ENCODE data around the gene SULT1C3.

Gene SULT1C3

DNA sequence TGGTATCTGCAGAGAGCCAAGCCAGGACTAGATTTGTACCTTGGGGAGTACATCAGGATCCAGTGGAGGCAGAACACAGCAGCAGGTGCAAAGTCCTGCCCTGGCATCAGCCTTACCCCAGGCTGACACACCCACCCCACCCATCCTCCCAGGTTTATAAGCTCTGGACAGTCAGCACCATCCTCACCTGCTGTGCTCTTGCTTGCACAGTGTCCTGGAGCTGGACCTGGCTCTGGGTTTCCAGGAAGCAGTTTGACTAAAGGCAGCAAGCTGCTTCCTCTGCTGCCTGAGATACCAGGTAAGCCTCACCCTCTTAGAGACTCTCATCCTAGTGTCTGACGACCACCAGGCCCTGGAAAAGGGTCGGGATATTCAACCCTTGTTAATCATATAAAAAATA, at the start of gene SULT1C3:
Gene SULT1C3 (plus strand): TSS at position 183 of the 400 bp plus-strand sequence. CDS start 7,227 bp downstream, outside the sequence.
- DNase-seq (ENCODE audit: low read depth in 2 of 2) = no peak

DNA sequence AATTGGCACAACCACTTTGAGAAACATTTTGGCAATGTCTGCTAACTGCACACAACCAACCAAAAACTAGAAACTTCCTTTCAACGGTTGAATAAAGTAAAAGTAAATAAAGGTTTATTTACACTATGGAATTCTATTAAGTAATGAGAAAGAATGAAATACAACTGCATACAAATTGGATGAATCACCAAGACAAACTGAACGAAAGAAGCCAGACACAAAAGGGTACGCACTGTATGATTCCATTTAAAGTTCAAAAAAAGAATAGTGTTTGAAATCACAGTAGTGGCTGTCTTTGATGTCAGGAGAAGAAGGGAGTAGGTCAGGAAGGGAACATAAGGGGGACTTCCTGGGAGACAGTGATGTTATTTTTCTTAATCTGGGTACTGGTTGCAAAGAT, 46.5 kb upstream of the SULT1C3 start:
- DNase-seq (ENCODE audit: low read depth in 2 of 2) = no peak

DNA sequence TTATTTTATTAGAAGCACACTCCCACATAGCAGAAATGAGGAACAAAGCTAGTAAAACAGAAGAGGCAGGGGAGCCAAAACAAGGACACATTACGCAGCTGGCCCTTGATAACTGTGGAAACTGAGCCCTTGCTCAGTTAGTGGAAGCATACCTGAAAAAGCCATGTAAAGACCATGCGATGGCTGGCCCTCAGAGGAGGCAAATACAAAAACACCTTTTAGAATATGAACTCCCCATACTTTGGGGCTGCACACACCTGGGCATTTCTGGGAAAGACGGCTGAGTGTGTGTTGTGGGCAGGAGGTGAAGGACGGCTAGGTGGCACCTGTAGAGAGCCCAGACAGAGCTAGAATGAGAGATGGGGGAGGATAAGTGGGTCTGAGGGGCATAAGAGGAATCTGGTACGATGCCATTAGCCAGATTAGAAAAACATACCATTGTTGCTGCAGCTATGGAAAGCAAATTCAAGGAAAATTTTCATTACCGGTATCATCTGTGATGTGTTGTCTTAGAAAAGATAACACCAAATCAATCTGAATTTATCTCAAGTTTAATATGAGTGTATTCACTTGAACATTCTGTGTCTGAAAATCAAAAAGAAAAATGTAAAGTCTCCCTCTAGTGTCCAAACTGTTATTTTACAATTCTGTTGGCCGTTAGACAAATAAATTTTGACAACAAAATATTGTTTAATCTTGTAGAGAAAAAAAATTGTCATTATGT, 45.2 kb upstream of the SULT1C3 start:
- DNase-seq (ENCODE audit: low read depth in 2 of 2) = no peak

DNA sequence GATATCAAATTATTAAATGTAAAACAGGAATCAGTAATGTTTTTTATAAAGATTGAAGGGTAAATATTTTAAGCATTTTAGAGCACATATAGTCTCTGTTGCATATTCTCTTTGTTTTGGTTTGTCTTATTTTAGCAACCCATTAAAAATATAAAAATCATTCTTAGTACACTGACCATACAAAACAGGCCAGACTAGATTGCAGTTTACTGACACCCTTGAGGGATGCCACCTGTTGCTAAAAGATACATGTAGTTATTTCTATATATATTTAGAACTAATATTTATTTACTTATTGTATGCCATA, 44.7 kb upstream of the SULT1C3 start:
- no peak for DNase-seq (ENCODE audit: low read depth in 2 of 2)

GRCh38 chr2:108199726-108200125, 40.0 kb upstream of the SULT1C3 start:
- no peak for DNase-seq (ENCODE audit: low read depth in 2 of 2)

GRCh38 chr2:108200569-108200968, 39.2 kb upstream of the SULT1C3 start:
- no peak for DNase-seq (ENCODE audit: low read depth in 2 of 2)

- DNase-seq (ENCODE audit: low read depth in 2 of 2) = no peak
These were observed 27.1 kb upstream of the SULT1C3 start for GRCh38 chr2:108212671-108213070.

DNA sequence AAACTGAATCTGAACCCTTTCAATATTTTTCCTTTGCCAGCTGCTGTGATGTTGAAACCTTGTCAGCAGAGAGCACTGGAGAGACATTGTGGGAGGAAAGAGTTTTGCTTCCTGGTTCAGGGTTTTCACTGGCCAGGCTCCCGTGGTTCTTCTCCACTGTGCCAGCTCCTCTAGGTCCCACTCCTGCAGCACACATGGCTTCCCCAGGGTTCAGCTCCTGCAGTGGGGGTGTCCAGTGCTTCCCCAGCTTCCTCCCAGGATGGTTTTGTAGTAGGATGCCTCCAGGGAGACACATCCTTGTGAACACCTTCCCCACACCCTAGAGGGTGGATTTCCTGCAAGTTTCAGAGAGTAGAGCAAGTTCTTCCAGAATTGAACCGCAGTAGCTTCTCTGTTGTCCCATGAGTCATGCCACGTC, 24.0 kb upstream of the SULT1C3 start:
- DNase-seq (ENCODE audit: low read depth in 2 of 2) = no peak

- no peak for DNase-seq (ENCODE audit: low read depth in 2 of 2)
These were observed 22.6 kb upstream of the SULT1C3 start for GRCh38 chr2:108217211-108217610.

GRCh38 chr2:108219688-108220087, 20.1 kb upstream of the SULT1C3 start:
- no peak for DNase-seq (ENCODE audit: low read depth in 2 of 2)

GRCh38 chr2:108220191-108220590, 19.6 kb upstream of the SULT1C3 start:
- no peak for DNase-seq (ENCODE audit: low read depth in 2 of 2)

DNA sequence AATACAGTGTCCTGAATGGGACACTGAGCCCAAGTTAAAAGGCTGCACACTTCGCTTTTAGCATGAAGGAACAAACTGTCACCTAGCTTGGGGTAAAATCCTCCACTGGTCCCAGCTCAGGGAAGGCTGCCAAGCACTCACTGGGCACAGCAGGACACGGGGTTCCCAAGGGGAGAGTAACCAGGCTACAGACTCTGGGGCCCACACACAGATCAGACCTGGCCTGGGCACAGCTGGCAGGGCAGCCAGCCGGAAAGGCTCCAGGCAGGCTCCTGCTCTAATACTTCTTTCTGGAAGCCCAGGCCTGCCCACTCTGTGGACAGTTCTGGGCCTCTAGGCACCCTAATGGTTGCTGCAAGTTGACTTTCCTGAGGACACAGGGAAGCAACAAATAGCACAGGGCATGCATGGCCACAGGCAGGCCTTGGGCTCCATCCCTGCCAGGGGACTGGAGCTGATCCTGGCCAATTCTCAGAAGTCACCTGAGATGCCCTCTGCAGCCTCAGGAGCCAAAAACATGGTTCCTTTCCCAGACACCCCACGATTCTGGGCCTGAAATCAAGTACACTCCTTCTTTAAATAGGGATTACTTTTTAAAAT, 18.7 kb upstream of the SULT1C3 start:
- no peak for DNase-seq (ENCODE audit: low read depth in 2 of 2)

DNA sequence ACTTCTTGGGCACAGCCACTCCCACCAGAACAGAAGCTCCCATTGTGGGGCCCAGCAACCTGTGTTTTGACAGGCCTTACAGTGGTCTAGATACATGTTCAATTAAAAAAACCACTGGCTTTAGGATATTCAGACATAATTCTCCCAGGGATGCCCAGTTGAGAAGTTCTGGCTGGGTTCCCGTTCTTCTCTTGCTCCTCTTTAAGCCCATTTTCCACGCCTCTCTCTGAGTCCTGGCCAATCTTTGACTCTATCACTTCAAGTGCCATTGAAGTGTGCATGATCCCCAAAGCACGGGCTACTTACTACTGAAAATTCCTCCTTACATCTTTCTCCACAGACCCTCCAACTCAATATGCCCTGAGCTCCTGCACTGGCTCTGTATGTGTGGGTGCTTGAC, 17.5 kb upstream of the SULT1C3 start:
- DNase-seq (ENCODE audit: low read depth in 2 of 2) = no peak

DNA sequence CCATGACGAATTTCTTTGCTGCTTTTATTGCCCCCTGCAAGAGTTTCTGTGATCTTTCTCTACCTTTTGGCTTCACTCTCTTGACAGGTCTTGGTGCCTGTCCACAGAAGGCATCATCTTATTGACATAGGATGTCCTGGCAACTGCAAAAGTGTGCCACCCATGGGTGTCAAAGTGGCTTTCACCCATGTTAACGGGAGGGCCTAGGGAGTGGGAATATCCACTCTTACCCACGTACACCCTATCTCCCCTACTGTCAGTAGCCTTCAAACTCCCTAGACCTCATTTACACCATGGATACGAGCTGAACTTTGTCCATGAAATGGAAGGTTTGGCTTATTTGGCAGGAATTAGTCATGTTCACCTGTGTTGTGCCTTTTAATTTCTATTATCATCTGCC, 16.2 kb upstream of the SULT1C3 start:
- no peak for DNase-seq (ENCODE audit: low read depth in 2 of 2)

DNA sequence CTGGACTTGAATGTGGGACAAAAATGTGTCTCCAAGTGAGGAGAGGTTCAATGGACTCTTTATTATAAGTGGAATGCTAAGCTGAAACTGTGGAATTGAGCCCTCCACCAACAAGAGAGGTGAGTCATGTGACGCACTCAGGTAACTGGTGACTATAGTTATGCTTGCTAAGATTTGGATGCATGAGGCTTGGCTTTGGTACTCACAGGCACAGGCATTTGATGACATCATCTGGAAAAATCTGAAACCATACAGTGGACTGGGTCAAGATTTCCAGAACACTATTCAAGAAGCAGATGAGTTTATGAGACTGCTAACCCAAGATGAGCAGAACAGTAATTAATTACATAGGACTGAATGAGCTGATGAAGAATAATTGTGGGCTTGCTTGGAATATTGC, 15.7 kb upstream of the SULT1C3 start:
- no peak for DNase-seq (ENCODE audit: low read depth in 2 of 2)

DNA sequence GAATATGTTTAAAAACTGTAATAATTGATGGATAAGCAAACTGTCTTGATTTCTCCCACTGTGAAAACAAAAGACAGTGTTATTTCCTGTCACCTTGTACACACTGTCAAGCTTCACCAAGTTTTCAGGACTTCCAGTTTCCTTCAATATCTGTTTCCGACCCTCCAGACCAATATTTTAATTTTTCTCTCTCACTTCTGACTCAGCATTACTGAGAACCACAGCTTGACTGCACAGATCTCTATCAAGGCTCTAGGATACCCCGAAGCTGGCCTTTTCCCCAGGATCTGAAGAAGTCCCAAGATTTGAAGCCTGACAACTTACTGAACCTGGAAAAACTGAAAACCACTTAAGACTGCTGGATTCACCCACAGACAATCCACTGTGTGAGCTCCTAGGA, 13.2 kb upstream of the SULT1C3 start:
- DNase-seq (ENCODE audit: low read depth in 2 of 2) = no peak

DNA sequence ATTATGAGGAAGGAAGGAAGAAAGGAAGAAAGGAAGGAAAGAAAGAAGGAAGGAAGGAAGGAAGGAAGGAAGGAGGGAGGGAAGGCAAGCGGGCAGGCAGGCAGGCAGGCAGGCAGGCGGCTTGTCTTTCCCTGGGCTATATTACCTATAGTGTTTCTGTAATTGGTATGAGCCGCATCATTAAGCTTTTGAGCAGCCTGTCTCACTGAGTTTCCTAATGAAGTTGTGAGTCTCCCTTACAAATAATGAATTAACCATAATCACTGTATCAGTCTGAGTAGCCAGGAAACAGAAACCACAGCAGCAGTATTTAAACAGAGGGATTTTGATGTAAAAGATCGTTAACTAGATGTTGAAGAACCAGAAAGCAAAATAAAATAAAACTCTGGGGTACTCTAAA, 11.8 kb upstream of the SULT1C3 start:
- DNase-seq (ENCODE audit: low read depth in 2 of 2) = no peak

DNA sequence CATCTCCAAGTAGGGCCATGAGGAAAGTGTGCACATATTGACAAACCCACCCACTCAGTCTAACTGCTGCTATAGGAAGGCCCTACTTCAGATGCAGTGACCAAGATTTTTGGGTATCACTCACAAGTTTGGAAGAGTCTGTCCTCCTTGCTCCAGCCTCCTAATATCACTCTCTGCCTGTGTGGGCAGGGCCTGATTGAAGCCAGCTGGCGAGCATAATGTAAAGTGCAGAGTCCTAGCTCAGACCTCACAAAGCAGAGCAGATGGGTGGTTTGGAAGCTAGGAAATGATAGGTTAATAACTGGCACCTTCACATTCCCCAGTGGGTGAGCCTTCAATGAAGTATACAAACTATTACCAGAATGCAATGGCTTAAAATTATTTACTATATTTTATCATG, 11.2 kb upstream of the SULT1C3 start:
- no peak for DNase-seq (ENCODE audit: low read depth in 2 of 2)

GRCh38 chr2:108229875-108230274, 9.9 kb upstream of the SULT1C3 start:
- DNase-seq (ENCODE audit: low read depth in 2 of 2) = no peak

DNA sequence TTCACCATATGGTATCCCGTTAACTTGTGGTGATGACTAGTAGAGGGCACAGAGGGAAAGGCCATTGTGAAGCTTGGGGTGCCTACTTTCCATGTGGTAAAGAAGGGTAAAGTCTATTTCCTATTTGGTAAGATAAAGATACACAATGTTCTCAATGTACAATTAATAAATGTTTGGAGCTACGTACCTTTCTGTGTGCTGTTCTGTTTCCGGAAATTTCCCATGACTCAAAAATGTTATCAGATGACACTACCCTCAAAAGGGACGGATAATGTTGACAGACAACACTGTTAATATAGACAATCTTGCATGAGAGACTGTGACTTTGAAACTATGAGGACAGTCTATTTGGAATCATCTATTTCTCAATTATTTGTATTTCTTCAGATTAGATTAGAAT, 4.2 kb upstream of the SULT1C3 start:
- DNase-seq (ENCODE audit: low read depth in 2 of 2) = no peak

DNA sequence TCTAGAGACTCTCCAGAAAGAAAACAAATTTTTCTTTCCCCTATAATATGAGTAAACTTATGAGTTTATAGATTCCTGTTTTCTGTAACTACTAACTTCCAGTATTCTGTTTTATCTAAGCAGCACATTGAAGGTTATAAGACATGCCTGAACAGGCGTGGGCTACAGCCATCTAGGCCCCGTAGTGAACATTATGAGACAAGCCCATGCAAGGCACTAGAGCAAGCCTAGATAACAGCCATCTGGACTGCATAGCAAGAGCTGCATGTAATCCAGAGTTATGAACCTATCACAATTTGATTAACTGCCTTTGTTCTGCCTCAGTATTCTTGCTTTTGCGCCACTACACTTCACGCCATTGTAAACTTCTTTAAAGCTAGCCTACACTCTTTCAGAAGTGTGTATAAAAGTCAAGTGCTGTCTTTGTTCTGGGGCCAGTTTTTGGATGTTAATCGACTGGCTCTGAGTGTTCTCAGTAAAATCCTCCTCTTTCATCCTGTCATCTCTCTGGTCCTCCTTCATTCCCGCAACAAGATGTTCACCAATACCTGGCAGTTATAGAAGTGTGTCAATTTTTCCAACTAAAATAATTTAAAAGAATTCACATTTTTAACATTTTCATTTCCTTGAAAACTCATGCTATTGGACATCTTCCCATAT, 3.0 kb upstream of the SULT1C3 start:
- no peak for DNase-seq (ENCODE audit: low read depth in 2 of 2)

DNA sequence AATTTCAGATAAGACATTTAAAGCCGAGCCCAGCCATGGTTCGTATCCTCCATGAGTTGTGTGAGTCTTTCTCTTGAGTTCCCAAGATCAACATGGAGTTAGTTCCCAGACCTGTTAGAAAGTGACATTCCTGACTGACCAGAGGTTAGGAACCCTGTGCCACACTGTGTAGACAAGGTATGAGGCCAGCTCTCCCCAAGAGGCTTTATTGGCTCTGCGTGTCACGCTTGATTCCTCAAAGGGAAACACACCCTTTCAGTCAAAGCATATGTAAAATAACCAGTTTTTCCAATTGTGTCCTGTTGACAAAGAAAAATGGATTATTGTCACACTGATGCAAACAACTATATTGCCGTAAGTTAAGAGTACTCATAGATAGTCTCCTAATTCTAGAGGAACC, 1.2 kb downstream of the SULT1C3 start:
- no peak for DNase-seq (ENCODE audit: low read depth in 2 of 2)

GRCh38 chr2:108243566-108243965, 3.8 kb downstream of the SULT1C3 start:
- DNase-seq (ENCODE audit: low read depth in 2 of 2) = no peak
